Sigmoid colon (tissue), 7 donors: ENCODE measurements around the gene SLC16A3. TPM values are rescaled to one million over a fixed set of nuclear protein-coding genes. Genes with fewer than 3 reads are reported as not detected.
"Not testable (repeated sequence)": the region's sequence is repeated elsewhere in the genome, so short reads cannot be mapped to it uniquely, and the experiment has no call there.

Source experiments
- DNase-seq: peaks from one replicate; pipeline ENCODE4 v3.0.0-alpha.2; 2019
- H3K27ac ChIP-seq, 4 donors: fragments of 200-600 bp; sonication (generic); one replicate each; pipeline ENCODE4 v1.5.1; 2016 to 2019; ENCODE audit warnings: mild to moderate bottlenecking in 1 of 4
- H3K27me3 ChIP-seq, 3 donors: fragments of 200-600 bp; sonication (generic); one replicate each; pipeline ENCODE4 v1.5.1; 2019; ENCODE audit warnings: mild to moderate bottlenecking in 1 of 3
- H3K36me3 ChIP-seq, 4 donors: fragments of 200-600 bp; sonication (generic); one replicate each; pipeline ENCODE4 v1.5.1; 2016 to 2019
- H3K4me1 ChIP-seq, 4 donors: fragments of 200-600 bp; sonication (generic); one replicate each; pipeline ENCODE4 v1.5.1; 2017 to 2019
- H3K4me3 ChIP-seq, 4 donors: fragments of 200-600 bp; sonication (generic); one replicate each; pipeline ENCODE4 v1.5.1; 2017 to 2019; ENCODE audit warnings: mild to moderate bottlenecking in 2 of 4, moderate library complexity in 1 of 4
- H3K9me3 ChIP-seq, 4 donors: fragments of 200-600 bp in 3 of 4; sonication (generic) in 3 of 4; one replicate each; pipeline versions ENCODE4 v1.5.1 to v1.6.1; 2013 to 2019
- CTCF ChIP-seq, 4 experiments: fragments of 450-650 bp in 3 of 4; fragments of 200-600 bp in 1 of 4; IDR thresholded peaks; one replicate each; pipeline ENCODE4 v1.5.1; 2016 to 2019; ENCODE audit warnings: antibody characterized with exemption in 4 of 4, mild to moderate bottlenecking in 3 of 4, moderate library complexity in 2 of 4
- EP300 ChIP-seq, 4 donors: sonication (generic); formaldehyde crosslinking; IDR thresholded peaks; one replicate each; pipeline ENCODE4 v1.6.1; 2017; ENCODE audit warnings: antibody characterized with exemption in 4 of 4
- POLR2A ChIP-seq, 2 donors: fragments of 450-650 bp; IDR thresholded peaks; one replicate each; pipeline ENCODE4 v1.6.1; 2016; ENCODE audit warnings: antibody characterized with exemption in 2 of 2, mild to moderate bottlenecking in 2 of 2, moderate library complexity in 2 of 2
- POLR2AphosphoS5 ChIP-seq, 4 donors: sonication (generic); formaldehyde crosslinking; IDR thresholded peaks; one replicate each; pipeline ENCODE4 v1.6.1; 2017; ENCODE audit warnings: antibody characterized with exemption in 4 of 4
- WGBS, 2 donors: extraction: QIAGEN DNeasy Blood & Tissue Kit; methylation state at CpG; one replicate each; pipeline ENCODE4 v1.1.7; 2013; 5-methylcytosine and 5-hydroxymethylcytosine counted together
- intact Hi-C: fragments of 100-400 bp; cut with DNase I; formaldehyde crosslinking; loops from one replicate; pipeline ENCODE4 v1.15.1; 2023
- polyA plus RNA-seq, 3 donors: library from polyadenylated mRNA; stranded (reverse); fragments of 200-250 nt; gene quantifications; one replicate each; pipeline ENCODE4 v1.2.3, GENCODE V29; 2013
- total RNA-seq, 4 donors: library from RNA; depleted of rRNA; stranded (reverse); fragments of >200 nt; gene quantifications; one replicate each; pipeline ENCODE4 v1.1.0, GENCODE V29; 2016
- donor health status: healthy with polysubstance abuse.
- donor health status: Bipolar disorder and iron deficiency.
- donor health status: healthy.

SLC16A3 gene
- total and polyA plus RNA-seq, 7 donors = 9.6 to 140 (median 12.6) TPM

GRCh38 chr17:82255402-82255972 is 26.6 kb downstream of the SLC16A3 start:
- peak overlapping the region in 1 of 4 donors; percentile 17 for H3K27ac ChIP-seq
- WGBS, 2 donors = 89 to 93% methylated on average over 15 of the region's 15 CpGs

GRCh38 chr17:82256242-82256885 is 27.5 kb downstream of the SLC16A3 start:
- Histone ChIP-seq H3K27ac (peak overlapping the region in 3 of 4 donors; percentile 17 to 56 (median 55)), H3K4me1 (peaks cover 0 to 12% (median 3%) of the 10 kb centered on the region in 4 donors), H3K9me3 (no peaks in the 10 kb centered on the region), H3K4me3 (no peak overlapping the region), H3K27me3 (no peaks in the 10 kb centered on the region), H3K36me3 (peaks cover 31 to 94% (median 52%) of the 10 kb centered on the region in 4 donors)
- 94% methylated on average over 14 of the region's 14 CpGs for WGBS, 2 donors
- intact Hi-C loops = no loop called here
- TF ChIP-seq POLR2A (IDR thresholded peaks at IDR 0.05) = no peak
- TF ChIP-seq EP300 (IDR thresholded peaks at IDR 0.05) = no peak
- TF ChIP-seq POLR2AphosphoS5 (IDR thresholded peaks at IDR 0.05) = no peak
- TF ChIP-seq CTCF (IDR thresholded peaks at IDR 0.05) = no peak
- no peak for DNase-seq

More at GRCh38 chr17:82255402-82255972, 26.6 kb downstream of the SLC16A3 start:
- Histone ChIP-seq H3K4me3 (no peak overlapping the region), H3K27me3 (no peaks in the 10 kb centered on the region), H3K9me3 (no peaks in the 10 kb centered on the region), H3K4me1 (peaks cover 0 to 14% (median 10%) of the 10 kb centered on the region in 4 donors), H3K36me3 (peaks cover 37 to 94% (median 54%) of the 10 kb centered on the region in 4 donors)
- TF ChIP-seq CTCF (IDR thresholded peaks at IDR 0.05) = no peak
- no peak for TF ChIP-seq POLR2AphosphoS5 (IDR thresholded peaks at IDR 0.05)
- no peak for TF ChIP-seq EP300 (IDR thresholded peaks at IDR 0.05)
- no peak for TF ChIP-seq POLR2A (IDR thresholded peaks at IDR 0.05)
- DNase-seq = no peak
- intact Hi-C loops = no loop called here

GRCh38 chr17:82257473-82257872 is 28.6 kb downstream of the SLC16A3 start:
- peak; percentile 76 for DNase-seq
- no peaks in the 10 kb centered on the region for H3K27me3 ChIP-seq
- H3K4me1 ChIP-seq = peaks cover 0 to 12% (median 3%) of the 10 kb centered on the region in 4 donors
- H3K36me3 ChIP-seq = peaks cover 26 to 94% (median 48%) of the 10 kb centered on the region in 4 donors
- no peaks in the 10 kb centered on the region for H3K9me3 ChIP-seq
- H3K4me3 ChIP-seq = no peak overlapping the region
- TF ChIP-seq EP300 (IDR thresholded peaks at IDR 0.05) = no peak
- no peak for TF ChIP-seq CTCF (IDR thresholded peaks at IDR 0.05)
- TF ChIP-seq POLR2AphosphoS5 (IDR thresholded peaks at IDR 0.05) = peak in 1 of 4 donors; percentile 5
- TF ChIP-seq POLR2A (IDR thresholded peaks at IDR 0.05) = no peak
- H3K27ac ChIP-seq = peak overlapping the region; percentile 9 to 62 (median 56)
- 52 to 66% methylated on average over 10 of the region's 10 CpGs for WGBS, 2 donors
- intact Hi-C loops = no loop called here

GRCh38 chr17:82258555-82258954 is 29.7 kb downstream of the SLC16A3 start:
- intact Hi-C loops = no loop called here
- no peaks in the 10 kb centered on the region for H3K9me3 ChIP-seq
- TF ChIP-seq POLR2A (IDR thresholded peaks at IDR 0.05) (no peak), POLR2AphosphoS5 (IDR thresholded peaks at IDR 0.05) (peak in 1 of 4 donors; percentile 2)
- peak overlapping the region in 2 of 4 donors; percentile 16 to 20 for H3K27ac ChIP-seq
- H3K4me1 ChIP-seq = peaks cover 0 to 17% (median 3%) of the 10 kb centered on the region in 4 donors
- no peaks in the 10 kb centered on the region for H3K27me3 ChIP-seq
- H3K4me3 ChIP-seq = no peak overlapping the region
- 84 to 86% methylated on average over 5 of the region's 5 CpGs for WGBS, 2 donors
- no peak for DNase-seq
- peaks cover 23 to 94% (median 47%) of the 10 kb centered on the region in 4 donors for H3K36me3 ChIP-seq

GRCh38 chr17:82259972-82260961 is 31.4 kb downstream of the SLC16A3 start:
- H3K27me3 ChIP-seq, intact Hi-C loops, DNase-seq, H3K4me3 ChIP-seq, H3K27ac ChIP-seq, H3K9me3 ChIP-seq: not testable (repeated sequence)
- Histone ChIP-seq H3K36me3 (peaks cover 31 to 97% (median 53%) of the 10 kb centered on the region in 4 donors), H3K4me1 (peaks cover 0 to 17% (median 3%) of the 10 kb centered on the region in 4 donors)
- WGBS, 2 donors = 94 to 97% methylated on average over 8 of the region's 8 CpGs
